ENCODE results near the gene BMP10.
A peak's percentile ranks its signal among the peaks of the same experiment; 100 is the strongest.

BMP10 gene

DNA sequence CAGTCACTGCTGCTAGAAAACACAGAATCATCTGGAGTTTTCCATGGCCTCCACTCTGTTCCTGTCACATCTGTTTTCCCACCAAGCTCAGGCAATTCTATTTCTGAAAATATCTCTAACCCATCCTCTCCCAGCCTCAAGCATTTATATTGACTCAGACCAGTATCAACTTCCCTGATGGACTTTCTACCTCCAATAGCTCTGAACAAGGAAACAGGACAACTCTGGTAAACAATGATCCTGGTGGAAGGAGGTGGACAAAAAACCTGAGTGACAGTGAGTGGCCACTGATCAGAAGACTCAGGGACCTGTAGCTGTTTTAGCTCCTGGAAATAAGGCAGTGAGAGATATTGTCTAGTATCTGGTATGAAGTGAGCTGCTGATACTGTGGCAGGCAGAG, 23.4 kb downstream of the BMP10 start:
- TF ChIP-seq, protein P1, sequence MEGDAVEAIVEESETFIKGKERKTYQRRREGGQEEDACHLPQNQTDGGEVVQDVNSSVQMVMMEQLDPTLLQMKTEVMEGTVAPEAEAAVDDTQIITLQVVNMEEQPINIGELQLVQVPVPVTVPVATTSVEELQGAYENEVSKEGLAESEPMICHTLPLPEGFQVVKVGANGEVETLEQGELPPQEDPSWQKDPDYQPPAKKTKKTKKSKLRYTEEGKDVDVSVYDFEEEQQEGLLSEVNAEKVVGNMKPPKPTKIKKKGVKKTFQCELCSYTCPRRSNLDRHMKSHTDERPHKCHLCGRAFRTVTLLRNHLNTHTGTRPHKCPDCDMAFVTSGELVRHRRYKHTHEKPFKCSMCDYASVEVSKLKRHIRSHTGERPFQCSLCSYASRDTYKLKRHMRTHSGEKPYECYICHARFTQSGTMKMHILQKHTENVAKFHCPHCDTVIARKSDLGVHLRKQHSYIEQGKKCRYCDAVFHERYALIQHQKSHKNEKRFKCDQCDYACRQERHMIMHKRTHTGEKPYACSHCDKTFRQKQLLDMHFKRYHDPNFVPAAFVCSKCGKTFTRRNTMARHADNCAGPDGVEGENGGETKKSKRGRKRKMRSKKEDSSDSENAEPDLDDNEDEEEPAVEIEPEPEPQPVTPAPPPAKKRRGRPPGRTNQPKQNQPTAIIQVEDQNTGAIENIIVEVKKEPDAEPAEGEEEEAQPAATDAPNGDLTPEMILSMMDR (IDR thresholded peaks at IDR 0.05; ENCODE audit: low read depth, low read length, missing control alignments), result no peak
- in situ Hi-C loops (cut with HindIII; ENCODE audit: low pct_ligation_motif_present, low sequenced_read_pairs), result no loop called here

DNA sequence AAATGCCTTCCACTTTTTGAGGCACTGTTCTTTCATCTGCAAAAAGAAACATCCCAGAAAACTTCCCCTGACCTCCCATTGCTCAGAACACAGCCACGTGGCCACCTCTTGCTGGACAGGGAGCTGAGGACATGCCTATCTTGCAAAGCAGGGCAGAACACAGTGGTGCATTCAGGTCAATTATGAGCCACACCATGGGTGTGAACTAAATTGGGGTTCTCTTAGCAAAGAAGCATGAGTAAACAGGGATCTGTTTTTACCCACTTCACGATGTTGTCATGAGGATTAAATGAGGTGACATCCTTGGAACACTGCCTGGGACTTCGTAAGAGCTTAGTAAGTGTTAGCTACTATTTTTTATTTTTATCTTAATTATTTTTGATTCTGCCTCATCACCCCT, 25.1 kb downstream of the BMP10 start:
- H3K4me3 ChIP-seq (ENCODE audit: low read depth, low read length), result no peak overlapping the region
- no peak for DNase-seq
- H3K27ac ChIP-seq, result no peak overlapping the region
- TF ChIP-seq, protein P1 (IDR thresholded peaks at IDR 0.05; ENCODE audit: low read depth, low read length, missing control alignments), result no peak
- H3K27me3 ChIP-seq (replicated peaks), result no peaks in the 10 kb centered on the region
- in situ Hi-C loops (cut with HindIII; ENCODE audit: low pct_ligation_motif_present, low sequenced_read_pairs), result no loop called here
- no peaks in the 10 kb centered on the region for H3K36me3 ChIP-seq (replicated peaks)

More for the DNA sequence above, 23.4 kb downstream of the BMP10 start:
- Histone ChIP-seq H3K27me3 (replicated peaks) (no peaks in the 10 kb centered on the region), H3K27ac (no peak overlapping the region), H3K4me3 (ENCODE audit: low read depth, low read length) (no peak overlapping the region), H3K36me3 (replicated peaks) (no peaks in the 10 kb centered on the region)
- no peak for DNase-seq

DNA sequence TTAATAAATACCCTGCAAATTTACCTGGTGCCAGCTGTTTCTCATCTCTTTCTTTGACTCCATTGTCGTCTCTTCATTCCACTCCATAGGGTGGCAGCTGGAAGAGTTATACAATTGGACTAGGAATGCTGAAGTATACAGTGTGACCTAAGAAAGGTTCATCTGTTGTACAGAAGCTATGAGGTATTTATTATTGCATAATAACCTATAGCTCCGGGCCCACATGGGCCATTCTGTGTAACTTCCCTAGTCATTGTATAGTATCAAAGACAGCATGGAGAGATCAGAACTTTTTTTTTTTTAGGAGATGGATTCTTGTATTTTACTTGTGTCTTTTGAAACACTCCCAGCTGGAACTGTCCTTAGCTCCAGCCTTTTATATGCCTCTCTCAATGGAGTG, 26.2 kb downstream of the BMP10 start:
- H3K27me3 ChIP-seq (replicated peaks), result no peaks in the 10 kb centered on the region
- DNase-seq, result no peak
- in situ Hi-C loops (cut with HindIII; ENCODE audit: low pct_ligation_motif_present, low sequenced_read_pairs), result no loop called here
- no peak overlapping the region for H3K27ac ChIP-seq
- no peak overlapping the region for H3K4me3 ChIP-seq (ENCODE audit: low read depth, low read length)
- TF ChIP-seq, protein P1 (IDR thresholded peaks at IDR 0.05; ENCODE audit: low read depth, low read length, missing control alignments), result no peak
- H3K36me3 ChIP-seq (replicated peaks), result no peaks in the 10 kb centered on the region

DNA sequence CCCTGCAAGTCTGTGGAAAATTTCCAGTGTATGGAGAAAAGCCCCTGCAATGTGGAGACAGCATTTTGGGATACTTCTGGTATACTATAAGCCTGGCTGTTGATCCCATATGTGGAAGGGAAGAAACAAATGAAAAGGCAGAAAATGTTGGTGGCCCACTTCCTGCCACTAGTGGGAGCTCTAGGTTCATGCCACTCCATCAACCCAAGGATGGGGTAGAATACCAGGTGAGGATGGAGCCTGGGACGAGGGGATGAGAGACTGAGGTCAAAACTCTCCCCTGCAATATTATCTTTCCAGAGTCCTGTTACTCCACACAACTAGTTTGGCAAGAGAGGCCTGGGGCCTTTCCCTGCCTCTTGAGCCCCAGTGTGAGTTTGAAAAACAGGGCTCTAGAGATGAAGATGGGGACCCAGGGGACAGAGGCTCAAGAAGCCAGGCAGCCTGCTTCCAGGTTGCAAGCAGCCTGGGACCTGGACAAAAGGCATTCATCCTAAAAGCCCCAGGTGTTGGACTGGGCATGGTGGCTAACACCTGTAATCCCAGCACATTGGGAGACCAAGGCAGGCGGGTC, 31.9 kb downstream of the BMP10 start:
- H3K36me3 ChIP-seq (replicated peaks), result no peaks in the 10 kb centered on the region
- H3K27ac ChIP-seq, result no peak overlapping the region
- no peak for DNase-seq
- in situ Hi-C loops (cut with HindIII; ENCODE audit: low pct_ligation_motif_present, low sequenced_read_pairs), result no loop called here
- no peak overlapping the region for H3K4me3 ChIP-seq (ENCODE audit: low read depth, low read length)
- no peaks in the 10 kb centered on the region for H3K27me3 ChIP-seq (replicated peaks)
- TF ChIP-seq, protein P1 (IDR thresholded peaks at IDR 0.05; ENCODE audit: low read depth, low read length, missing control alignments), result peak; percentile 75

DNA sequence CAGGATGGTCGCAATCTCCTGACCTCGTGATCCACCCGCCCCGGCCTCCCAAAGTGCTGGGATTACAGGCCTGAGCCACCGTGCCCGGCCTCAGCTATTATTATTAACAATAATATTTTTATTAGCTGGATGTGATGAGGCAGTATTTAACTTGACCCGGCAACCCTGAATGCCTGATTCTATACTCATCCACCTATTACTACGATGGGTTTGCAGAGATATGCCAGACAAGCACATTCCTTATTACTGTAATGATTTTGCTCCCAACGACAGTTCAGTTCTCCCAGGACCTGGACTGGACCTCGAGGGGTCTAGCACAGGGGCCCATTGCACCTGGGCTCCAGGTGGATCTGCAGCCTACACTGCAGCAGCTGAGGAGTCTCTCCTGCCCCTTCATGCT, 32.6 kb downstream of the BMP10 start:
- H3K27ac ChIP-seq, result no peak overlapping the region
- TF ChIP-seq, protein P1 (IDR thresholded peaks at IDR 0.05; ENCODE audit: low read depth, low read length, missing control alignments), result no peak
- H3K36me3 ChIP-seq (replicated peaks), result no peaks in the 10 kb centered on the region
- DNase-seq, result no peak
- H3K4me3 ChIP-seq (ENCODE audit: low read depth, low read length), result no peak overlapping the region
- in situ Hi-C loops (cut with HindIII; ENCODE audit: low pct_ligation_motif_present, low sequenced_read_pairs), result no loop called here
- no peaks in the 10 kb centered on the region for H3K27me3 ChIP-seq (replicated peaks)

DNA sequence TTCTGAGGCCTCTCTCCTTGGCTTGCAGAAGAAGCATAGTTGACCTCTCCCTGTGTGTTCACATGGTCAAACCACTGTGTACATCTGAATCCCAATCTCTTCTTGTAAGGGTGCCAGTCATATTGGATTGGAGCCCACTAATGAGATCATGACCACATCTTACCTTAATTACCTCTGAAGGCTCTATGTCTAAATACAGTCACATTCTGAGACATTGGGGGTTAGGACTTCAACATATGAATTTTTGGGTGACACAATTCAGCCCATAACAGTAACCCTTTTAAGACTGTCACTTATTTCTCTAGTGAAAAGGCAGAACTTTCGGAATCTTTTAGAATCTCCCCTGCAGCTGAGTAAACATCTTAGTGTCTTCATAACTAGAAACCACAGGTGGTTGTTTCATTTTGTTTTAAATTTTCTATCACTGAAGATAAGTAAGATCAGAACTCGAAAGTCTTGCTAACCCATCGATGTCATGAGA, 33.3 kb downstream of the BMP10 start:
- no peak for DNase-seq
- in situ Hi-C loops (cut with HindIII; ENCODE audit: low pct_ligation_motif_present, low sequenced_read_pairs), result no loop called here
- Histone ChIP-seq H3K27ac (no peak overlapping the region), H3K27me3 (replicated peaks) (no peaks in the 10 kb centered on the region), H3K4me3 (ENCODE audit: low read depth, low read length) (no peak overlapping the region), H3K36me3 (replicated peaks) (no peaks in the 10 kb centered on the region)
- TF ChIP-seq, protein P1 (IDR thresholded peaks at IDR 0.05; ENCODE audit: low read depth, low read length, missing control alignments), result no peak

Data from brain microvascular endothelial cell (primary cell).